HCT116 (cell line): ENCODE data around the gene SLK. TPM values are rescaled to one million over a fixed set of nuclear protein-coding genes. Genes with fewer than 3 reads are reported as not detected.

Source experiments
- ATAC-seq: fragments of 200-7000 bp; cut with Tn5 transposase; 2 replicates; pipeline ENCODE4 v1.9.1; 2020; ENCODE audit warnings: mild to moderate bottlenecking, moderate library complexity
- BruUV-seq: library from RNA; stranded (reverse); fragments of 400-500 nt; replicated peaks from 2 replicates; lab custom pipeline; 2021; lab: Mats Ljungman, UMichigan
- CTCF ChIA-PET: fragments of 300-600 bp; sonication (Branson Sonifier 250); formaldehyde crosslinking; loops from one replicate; lab custom pipeline; 2021; ENCODE audit warnings: antibody characterized with exemption; lab: Charles Lee
- POLR2A ChIA-PET: fragments of 300-600, 350-600 bp; sonication (Branson Sonifier 250); formaldehyde crosslinking; loops from one replicate; lab custom pipeline; 2021; ENCODE audit warnings: antibody characterized with exemption; lab: Charles Lee
- RAD21 ChIA-PET, 2 experiments: fragments of 300-600 bp; sonication (Branson Sonifier 250); formaldehyde crosslinking; loops; one replicate each; lab custom pipeline; 2023; ENCODE audit warnings: low total read pairs in 2 of 2; ENCODE audit not compliant: uncharacterized antibody in 2 of 2, unreplicated experiment in 2 of 2, low non-redundant PET in 1 of 2; lab: Charles Lee
- DNase-seq: peaks from one replicate; pipeline ENCODE4 v3.0.0-alpha.2; 2010; ENCODE audit warnings: low read depth, low spot score
- H2AFZ ChIP-seq: fragments of 200-600 bp; shearing (Covaris generic), sonication (generic); 2 replicates; pipeline ENCODE4 v1.6.1; 2017; ENCODE audit warnings: low read depth, mixed run types, mixed read lengths, antibody characterized with exemption, low read length; ENCODE audit not compliant: poor library complexity, severe bottlenecking
- H3K27ac ChIP-seq: 2 replicates; pipeline ENCODE4 v1.5.1; 2012; ENCODE audit warnings: low read depth, low read length
- H3K27me3 ChIP-seq: fragments of 200-600 bp; sonication (generic); 2 replicates; pipeline ENCODE4 v1.6.1; 2016; ENCODE audit warnings: mixed run types, low read length, mixed read lengths; ENCODE audit not compliant: insufficient read depth
- H3K36me3 ChIP-seq, 2 experiments: fragments of 200-500 bp in 1 of 2; fragments of 200-600 bp in 1 of 2; sonication (Bioruptor generic) in 1 of 2; sonication (generic) in 1 of 2; 2 replicates each; pipeline versions ENCODE4 v1.5.1 to v1.6.1; 2014 to 2016; ENCODE audit warnings: low read length in 2 of 2, inconsistent platforms in 1 of 2, mixed read lengths in 1 of 2, mixed run types in 1 of 2; ENCODE audit not compliant: insufficient read depth in 2 of 2, control insufficient read depth in 1 of 2
- H3K4me1 ChIP-seq, 2 experiments: fragments of 200-600 bp in 1 of 2; sonication (generic) in 1 of 2; 2 replicates each; pipeline versions ENCODE4 v1.5.1 to v1.6.1; 2012 to 2017; ENCODE audit warnings: low read length in 2 of 2, inconsistent platforms in 1 of 2, mild to moderate bottlenecking in 1 of 2, mixed read lengths in 1 of 2, mixed run types in 1 of 2, moderate library complexity in 1 of 2; ENCODE audit not compliant: insufficient read depth in 2 of 2, control insufficient read depth in 1 of 2
- H3K4me2 ChIP-seq: fragments of 200-600 bp; sonication (generic); 2 replicates; pipeline ENCODE4 v1.6.1; 2017; ENCODE audit warnings: mixed run types, low read length, mixed read lengths
- H3K4me3 ChIP-seq, 2 experiments: fragments of 200-600 bp in 1 of 2; sonication (generic) in 1 of 2; replicated peaks in 1 of 2; 2 replicates each; pipeline ENCODE4 v1.5.1; 2011 to 2016; ENCODE audit warnings: low read length in 2 of 2, control low read depth in 1 of 2, low read depth in 1 of 2, mild to moderate bottlenecking in 1 of 2, mixed read lengths in 1 of 2, mixed run types in 1 of 2
- H3K79me2 ChIP-seq: fragments of 200-600 bp; sonication (generic); 2 replicates; pipeline ENCODE4 v1.6.1; 2017; ENCODE audit warnings: mild to moderate bottlenecking, mixed run types, low read length, moderate library complexity, mixed read lengths; ENCODE audit not compliant: insufficient read depth
- H3K9ac ChIP-seq: fragments of 200-600 bp; sonication (generic); 2 replicates; pipeline ENCODE4 v1.6.1; 2016; ENCODE audit warnings: low read length, mixed read lengths
- H3K9me2 ChIP-seq: fragments of 200-600 bp; sonication (generic), shearing (Covaris generic); 2 replicates; pipeline ENCODE4 v1.6.1; 2017; ENCODE audit warnings: mixed run types, mild to moderate bottlenecking, moderate library complexity; ENCODE audit not compliant: insufficient read depth
- H3K9me3 ChIP-seq, 2 experiments: fragments of 200-500 bp in 1 of 2; fragments of 200-600 bp in 1 of 2; sonication (Bioruptor generic) in 1 of 2; sonication (generic) in 1 of 2; 2 replicates each; pipeline ENCODE4 v1.6.1; 2014 to 2017; ENCODE audit warnings: low read length in 2 of 2, mixed read lengths in 2 of 2, inconsistent platforms in 1 of 2, low read depth in 1 of 2, mild to moderate bottlenecking in 1 of 2, mixed run types in 1 of 2, moderate library complexity in 1 of 2; ENCODE audit not compliant: control insufficient read depth in 1 of 2, insufficient read depth in 1 of 2
- H4K20me1 ChIP-seq: fragments of 200-600 bp; sonication (generic), shearing (Covaris generic); 2 replicates; pipeline ENCODE4 v1.6.1; 2017; ENCODE audit warnings: mixed run types, mild to moderate bottlenecking, moderate library complexity; ENCODE audit not compliant: insufficient read depth
- CBX3 ChIP-seq: IDR thresholded peaks from 2 replicates; pipeline ENCODE4 v1.6.1; 2012; ENCODE audit warnings: low read depth
- CEBPB ChIP-seq: IDR thresholded peaks from 2 replicates; pipeline ENCODE4 v1.6.1; 2012; ENCODE audit warnings: low read depth
- EGR1 ChIP-seq: IDR thresholded peaks from 2 replicates; pipeline ENCODE4 v1.6.1; 2012; ENCODE audit warnings: low read depth
- FOSL1 ChIP-seq: IDR thresholded peaks from 2 replicates; pipeline ENCODE4 v1.6.1; 2012; ENCODE audit warnings: low read depth
- JUND ChIP-seq: IDR thresholded peaks from 2 replicates; pipeline ENCODE4 v1.6.1; 2012
- MAX ChIP-seq: IDR thresholded peaks from 2 replicates; pipeline ENCODE4 v1.6.1; 2012
- POLR2A ChIP-seq: IDR thresholded peaks from 2 replicates; pipeline ENCODE4 v1.7.0; 2011; ENCODE audit warnings: borderline replicate concordance; ENCODE audit not compliant: insufficient read depth, insufficient read length; ENCODE audit errors: extremely low read depth
- SIN3A ChIP-seq: IDR thresholded peaks from 2 replicates; pipeline ENCODE4 v1.6.1; 2012; ENCODE audit warnings: low read depth
- YY1 ChIP-seq: IDR thresholded peaks from 2 replicates; pipeline ENCODE4 v1.6.1; 2011; ENCODE audit warnings: low read length, low read depth, moderate library complexity, mild to moderate bottlenecking; ENCODE audit not compliant: insufficient replicate concordance; ENCODE audit errors: extremely low read depth
- ZFX ChIP-seq: fragments of 450-650 bp; IDR thresholded peaks from 2 replicates; pipeline ENCODE4 v1.6.1; 2017
- intact Hi-C: fragments of 100-400 bp; cut with micrococcal nuclease; formaldehyde crosslinking; loops from 2 replicates; pipeline ENCODE4 v1.10.0; 2022
- total RNA-seq: library from RNA; stranded (reverse); gene quantifications from one replicate; pipeline ENCODE4 v1.2.1, GENCODE V29; 2021; ENCODE audit not compliant: unreplicated experiment
- TF ChIP-seq, protein P1 (sequence below): IDR thresholded peaks from 2 replicates; pipeline ENCODE4 v1.6.1; 2012; ENCODE audit warnings: low read depth
- TF ChIP-seq, protein P2 (sequence below): IDR thresholded peaks from 2 replicates; pipeline ENCODE4 v1.6.1; 2012
- TF ChIP-seq, protein P3 (sequence below): IDR thresholded peaks from 2 replicates; pipeline ENCODE4 v1.6.1; 2011; ENCODE audit warnings: mild to moderate bottlenecking, low read length, moderate library complexity; ENCODE audit not compliant: insufficient replicate concordance; ENCODE audit errors: extremely low read depth

SLK gene
- total RNA-seq, 1 experiment from 2014 or later: 44.2 TPM

DNA sequence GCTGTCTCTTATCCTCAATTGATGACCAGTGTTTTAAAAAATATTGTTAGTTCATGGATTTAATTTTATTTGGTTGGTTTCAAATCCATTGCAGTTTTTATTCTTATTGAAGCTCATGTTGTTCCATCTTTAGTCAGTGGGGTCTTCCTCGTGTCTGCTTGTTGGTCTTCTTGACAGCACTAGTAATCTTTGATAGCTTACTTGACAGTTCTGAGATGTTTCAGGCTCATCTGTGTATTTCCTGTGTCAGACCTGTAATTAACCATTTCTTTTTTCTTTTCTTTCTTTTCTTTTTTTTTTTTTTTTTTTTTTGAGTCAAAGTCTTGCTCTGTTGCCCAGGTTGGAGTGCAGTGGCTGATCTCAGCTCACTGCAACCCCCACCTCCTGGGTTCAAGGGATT lies 28.2 kb downstream of the SLK start:
- POLR2A ChIA-PET: no interaction called here
- RAD21 ChIA-PET: interaction anchor here in 1 of 2 experiments (0.7 kb wide), 1 partner anchor 133 kb away, joined by 6 read pairs; no protein-coding TSS in a partner anchor
- ATAC-seq (no peak), DNase-seq (no peak)
- CTCF ChIA-PET: interaction anchor here (1.1 kb wide), 1 partner anchor 144 kb away, joined by 3 read pairs; no protein-coding TSS in a partner anchor
- Histone ChIP-seq H3K9me2 (no peaks in the 10 kb centered on the region), H3K4me2 (no peak overlapping the region), H3K4me1 (no peaks in the 10 kb centered on the region), H3K4me3 (no peak overlapping the region), H4K20me1 (0 out of 2 replicates have a peak, but pooled peaks cover 14% of the 10 kb centered on the region), H3K36me3 (peaks cover 25 to 54% of the 10 kb centered on the region in 2 experiments), H2AFZ (no peak overlapping the region), H3K9ac (no peak overlapping the region), H3K79me2 (peaks cover 63% of the 10 kb centered on the region), H3K27ac (no peak overlapping the region), H3K9me3 (no peaks in the 10 kb centered on the region), H3K27me3 (no peaks in the 10 kb centered on the region)
- no TSS peak for BruUV-seq
- no peak for TF ChIP-seq CEBPB
- no peak for TF ChIP-seq EGR1
- TF ChIP-seq JUND: no peak
- TF ChIP-seq SIN3A: no peak
- TF ChIP-seq, protein P1, sequence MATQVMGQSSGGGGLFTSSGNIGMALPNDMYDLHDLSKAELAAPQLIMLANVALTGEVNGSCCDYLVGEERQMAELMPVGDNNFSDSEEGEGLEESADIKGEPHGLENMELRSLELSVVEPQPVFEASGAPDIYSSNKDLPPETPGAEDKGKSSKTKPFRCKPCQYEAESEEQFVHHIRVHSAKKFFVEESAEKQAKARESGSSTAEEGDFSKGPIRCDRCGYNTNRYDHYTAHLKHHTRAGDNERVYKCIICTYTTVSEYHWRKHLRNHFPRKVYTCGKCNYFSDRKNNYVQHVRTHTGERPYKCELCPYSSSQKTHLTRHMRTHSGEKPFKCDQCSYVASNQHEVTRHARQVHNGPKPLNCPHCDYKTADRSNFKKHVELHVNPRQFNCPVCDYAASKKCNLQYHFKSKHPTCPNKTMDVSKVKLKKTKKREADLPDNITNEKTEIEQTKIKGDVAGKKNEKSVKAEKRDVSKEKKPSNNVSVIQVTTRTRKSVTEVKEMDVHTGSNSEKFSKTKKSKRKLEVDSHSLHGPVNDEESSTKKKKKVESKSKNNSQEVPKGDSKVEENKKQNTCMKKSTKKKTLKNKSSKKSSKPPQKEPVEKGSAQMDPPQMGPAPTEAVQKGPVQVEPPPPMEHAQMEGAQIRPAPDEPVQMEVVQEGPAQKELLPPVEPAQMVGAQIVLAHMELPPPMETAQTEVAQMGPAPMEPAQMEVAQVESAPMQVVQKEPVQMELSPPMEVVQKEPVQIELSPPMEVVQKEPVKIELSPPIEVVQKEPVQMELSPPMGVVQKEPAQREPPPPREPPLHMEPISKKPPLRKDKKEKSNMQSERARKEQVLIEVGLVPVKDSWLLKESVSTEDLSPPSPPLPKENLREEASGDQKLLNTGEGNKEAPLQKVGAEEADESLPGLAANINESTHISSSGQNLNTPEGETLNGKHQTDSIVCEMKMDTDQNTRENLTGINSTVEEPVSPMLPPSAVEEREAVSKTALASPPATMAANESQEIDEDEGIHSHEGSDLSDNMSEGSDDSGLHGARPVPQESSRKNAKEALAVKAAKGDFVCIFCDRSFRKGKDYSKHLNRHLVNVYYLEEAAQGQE: no peak
- TF ChIP-seq, protein P2, sequence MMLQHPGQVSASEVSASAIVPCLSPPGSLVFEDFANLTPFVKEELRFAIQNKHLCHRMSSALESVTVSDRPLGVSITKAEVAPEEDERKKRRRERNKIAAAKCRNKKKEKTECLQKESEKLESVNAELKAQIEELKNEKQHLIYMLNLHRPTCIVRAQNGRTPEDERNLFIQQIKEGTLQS: no peak
- no peak for TF ChIP-seq YY1
- no peak for TF ChIP-seq FOSL1
- no peak for TF ChIP-seq ZFX
- no peak for TF ChIP-seq POLR2A
- TF ChIP-seq, protein P3, sequence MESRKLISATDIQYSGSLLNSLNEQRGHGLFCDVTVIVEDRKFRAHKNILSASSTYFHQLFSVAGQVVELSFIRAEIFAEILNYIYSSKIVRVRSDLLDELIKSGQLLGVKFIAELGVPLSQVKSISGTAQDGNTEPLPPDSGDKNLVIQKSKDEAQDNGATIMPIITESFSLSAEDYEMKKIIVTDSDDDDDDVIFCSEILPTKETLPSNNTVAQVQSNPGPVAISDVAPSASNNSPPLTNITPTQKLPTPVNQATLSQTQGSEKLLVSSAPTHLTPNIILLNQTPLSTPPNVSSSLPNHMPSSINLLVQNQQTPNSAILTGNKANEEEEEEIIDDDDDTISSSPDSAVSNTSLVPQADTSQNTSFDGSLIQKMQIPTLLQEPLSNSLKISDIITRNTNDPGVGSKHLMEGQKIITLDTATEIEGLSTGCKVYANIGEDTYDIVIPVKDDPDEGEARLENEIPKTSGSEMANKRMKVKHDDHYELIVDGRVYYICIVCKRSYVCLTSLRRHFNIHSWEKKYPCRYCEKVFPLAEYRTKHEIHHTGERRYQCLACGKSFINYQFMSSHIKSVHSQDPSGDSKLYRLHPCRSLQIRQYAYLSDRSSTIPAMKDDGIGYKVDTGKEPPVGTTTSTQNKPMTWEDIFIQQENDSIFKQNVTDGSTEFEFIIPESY: no peak
- TF ChIP-seq MAX: no peak
- no peak for TF ChIP-seq CBX3
- intact Hi-C loops: no loop called here
